Heart left ventricle (tissue), 16 donors: ENCODE measurements around the gene BCAS1. TPM values are rescaled to one million over a fixed set of nuclear protein-coding genes. Genes with fewer than 3 reads are reported as not detected.

ENCODE experiments used
- ATAC-seq, 4 donors: fragments of 200-7000 bp; cut with Tn5 transposase; one replicate each; pipeline ENCODE4 v1.9.1; 2020 to 2022; ENCODE audit warnings: moderate library complexity in 4 of 4, mild to moderate bottlenecking in 3 of 4, moderate number of reproducible peaks in 1 of 4
- DNase-seq, 5 donors: peaks; one replicate each; pipeline ENCODE4 v3.0.0-alpha.2; 2020
- H3K27ac ChIP-seq, 12 donors: fragments of 200-600 bp; sonication (generic) in 4 of 12; one replicate each; pipeline versions ENCODE4 v1.5.0 to v1.8.0; 2016 to 2022; ENCODE audit warnings: mild to moderate bottlenecking in 2 of 12
- H3K27me3 ChIP-seq, 9 donors: fragments of 200-600 bp; sonication (generic) in 2 of 9; one replicate each; pipeline versions ENCODE4 v1.5.1 to v1.8.0; 2016 to 2022; ENCODE audit warnings: mild to moderate bottlenecking in 3 of 9
- H3K36me3 ChIP-seq, 9 donors: fragments of 200-600 bp; sonication (generic) in 2 of 9; one replicate each; pipeline versions ENCODE4 v1.5.0 to v1.8.0; 2018 to 2022; ENCODE audit warnings: mild to moderate bottlenecking in 2 of 9
- H3K4me1 ChIP-seq, 12 donors: fragments of 200-600 bp; sonication (generic) in 4 of 12; one replicate each; pipeline versions ENCODE4 v1.5.0 to v1.8.0; 2016 to 2022; ENCODE audit warnings: mild to moderate bottlenecking in 3 of 12
- H3K4me3 ChIP-seq, 12 donors: fragments of 200-600 bp; sonication (generic) in 4 of 12; one replicate each; pipeline versions ENCODE4 v1.5.0 to v1.8.0; 2017 to 2022; ENCODE audit warnings: mild to moderate bottlenecking in 9 of 12, moderate library complexity in 4 of 12
- H3K9me3 ChIP-seq, 12 donors: fragments of 200-600 bp; sonication (generic) in 4 of 12; one replicate each; pipeline versions ENCODE4 v1.5.0 to v1.8.0; 2016 to 2022; ENCODE audit warnings: mild to moderate bottlenecking in 1 of 12
- CTCF ChIP-seq, 12 donors: fragments of 200-600 bp; sonication (generic) in 4 of 12; IDR thresholded peaks; one replicate each; pipeline versions ENCODE4 v1.5.0 to v1.8.0; 2018 to 2022; ENCODE audit warnings: antibody characterized with exemption in 12 of 12, mild to moderate bottlenecking in 5 of 12
- POLR2A ChIP-seq, 2 donors: fragments of 450-650 bp; IDR thresholded peaks; one replicate each; pipeline ENCODE4 v1.6.1; 2017; ENCODE audit warnings: antibody characterized with exemption in 2 of 2, mild to moderate bottlenecking in 2 of 2, moderate library complexity in 2 of 2
- WGBS, 4 donors: extraction: QIAGEN DNeasy Blood & Tissue Kit in 2 of 4; methylation state at CpG; one replicate each; pipeline versions ENCODE4 v1.1.5 to v1.1.7; 2013 to 2018; 5-methylcytosine and 5-hydroxymethylcytosine counted together
- intact Hi-C, 10 donors: fragments of 100-400 bp; cut with DNase I; formaldehyde crosslinking; loops; one replicate each; pipeline versions ENCODE4 v1.11.1 to v1.14.2; 2022
- polyA plus RNA-seq, 2 donors: library from polyadenylated mRNA; stranded (reverse); fragments of 200-250 nt; gene quantifications; one replicate each; pipeline ENCODE4 v1.2.3, GENCODE V29; 2013
- total RNA-seq, 9 donors: library from RNA; depleted of rRNA in 2 of 9; stranded (reverse); fragments of >200 nt in 2 of 9; fragmentation: NEBNext Ultra II Directional in 3 of 9; extraction: Animal tissue kit (Norgen Biotek cat#: 25700) in 3 of 9; gene quantifications; one replicate each; pipeline versions ENCODE4 v1.1.0 to v1.2.4, GENCODE V29; 2016 to 2023
- donor health status: ischemic (EF 13 %, LVEDD 7.1; RV severe dilation, severe dysfunction).
- donor health status: healthy with polysubstance abuse.
- donor health status: DM: no; HTN: yes; CAD: no.
- donor health status: DM: no; HTN: no; CAD: no.
- donor health status: ischemic (EF 25% LVEDD 6.9; RV normal size, moderate dysfunction).
- donor health status: ischemic (EF 25% LVEDD 5.7; RV mildly dilated, moderate dysfunction).
- donor health status: healthy.
- donor health status: DM: yes; HTN: yes; CAD: no.
- donor health status: ischemic (EF 35%, LVEDD 5.7; RV mildly dilated, moderate dysfunction).
- donor health status: nonischemic (EF 11% LVEDD 7.7; RV severe dilation, severe dysfunction).
- donor health status: DM: yes; HTN: yes; CAD: no.
- donor health status: PGD.
- donor health status: ischemic (EF 29% LVEDD 5.4; RV normal size, mild dysfunction).
- donor health status: nonischemic (EF 23%, LVEDD 6.1; RV moderate dilation, normal function).

BCAS1 gene
- total and polyA plus RNA-seq, 11 donors: not detected

- H3K27me3 ChIP-seq: no peaks in the 10 kb centered on the region
- no peaks in the 10 kb centered on the region for H3K36me3 ChIP-seq
- no peaks in the 10 kb centered on the region for H3K9me3 ChIP-seq
- intact Hi-C loops: no loop called here
- TF ChIP-seq CTCF (IDR thresholded peaks at IDR 0.05): no peak
- TF ChIP-seq POLR2A (IDR thresholded peaks at IDR 0.05): no peak
- no peak overlapping the region for H3K4me3 ChIP-seq
- no peak for ATAC-seq
- 67 to 70% (median 70%) methylated on average over 4 of the region's 4 CpGs for WGBS, 4 donors
- H3K27ac ChIP-seq: peak overlapping the region in 11 of 12 donors; percentile 57 to 91 (median 75)
- peaks cover 0 to 62% (median 34%) of the 10 kb centered on the region in 12 donors for H3K4me1 ChIP-seq
- DNase-seq: no peak
Observed at GRCh38 chr20:53901497-53902096, 168.8 kb downstream of the BCAS1 start.

GRCh38 chr20:53901064-53901463, 169.3 kb downstream of the BCAS1 start:
- Histone ChIP-seq H3K27me3 (no peaks in the 10 kb centered on the region), H3K9me3 (no peaks in the 10 kb centered on the region), H3K27ac (peak overlapping the region; percentile 57 to 91 (median 72)), H3K4me3 (no peak overlapping the region), H3K36me3 (no peaks in the 10 kb centered on the region), H3K4me1 (peaks cover 0 to 57% (median 34%) of the 10 kb centered on the region in 12 donors)
- DNase-seq (no peak), ATAC-seq (peak in 2 of 4 donors; percentile 26 to 29)
- intact Hi-C loops: no loop called here
- no peak for TF ChIP-seq CTCF (IDR thresholded peaks at IDR 0.05)
- no peak for TF ChIP-seq POLR2A (IDR thresholded peaks at IDR 0.05)
- WGBS, 4 donors: 40 to 59% (median 51%) methylated on average over 6 of the region's 6 CpGs

- intact Hi-C loops: no loop called here
- 34 to 60% (median 43%) methylated on average over 4 of the region's 4 CpGs for WGBS, 4 donors
- H3K9me3 ChIP-seq: no peaks in the 10 kb centered on the region
- no peak overlapping the region for H3K4me3 ChIP-seq
- ATAC-seq (peak; percentile 44 to 85 (median 71)), DNase-seq (no peak)
- no peaks in the 10 kb centered on the region for H3K36me3 ChIP-seq
- H3K4me1 ChIP-seq: peaks cover 0 to 54% (median 34%) of the 10 kb centered on the region in 12 donors
- H3K27me3 ChIP-seq: no peaks in the 10 kb centered on the region
- TF ChIP-seq CTCF (IDR thresholded peaks at IDR 0.05) (no peak), POLR2A (IDR thresholded peaks at IDR 0.05) (no peak)
- H3K27ac ChIP-seq: peak overlapping the region; percentile 57 to 91 (median 72)
Observed at GRCh38 chr20:53900380-53900999, 169.9 kb downstream of the BCAS1 start.

GRCh38 chr20:53899351-53900167, 170.8 kb downstream of the BCAS1 start:
- ATAC-seq: peak in 3 of 4 donors; percentile 2 to 45 (median 35)
- Histone ChIP-seq H3K4me1 (peaks cover 0 to 54% (median 34%) of the 10 kb centered on the region in 12 donors), H3K4me3 (no peak overlapping the region), H3K9me3 (no peaks in the 10 kb centered on the region), H3K27ac (peak overlapping the region in 11 of 12 donors; percentile 13 to 91 (median 75)), H3K27me3 (no peaks in the 10 kb centered on the region), H3K36me3 (no peaks in the 10 kb centered on the region)
- DNase-seq: peak in 1 of 5 donors; percentile 44
- WGBS, 4 donors: 52 to 62% (median 58%) methylated on average over 7 to 8 of the region's 8 CpGs
- no peak for TF ChIP-seq POLR2A (IDR thresholded peaks at IDR 0.05)
- no peak for TF ChIP-seq CTCF (IDR thresholded peaks at IDR 0.05)
- intact Hi-C loops: no loop called here
